Adipose tissue (tissue), 3 donors: Measurements from ENCODE around the gene ZNF217. TPM values are rescaled to one million over a fixed set of nuclear protein-coding genes. Genes with fewer than 3 reads are reported as not detected.
"Not testable (repeated sequence)": the region's sequence is repeated elsewhere in the genome, so short reads cannot be mapped to it uniquely, and the experiment has no call there.

ENCODE experiments used
- H3K27ac ChIP-seq: one replicate; pipeline ENCODE4 v1.5.1; 2013; ENCODE audit warnings: low read depth, low read length
- WGBS, 3 donors: extraction: QIAGEN DNeasy Blood & Tissue Kit; methylation state at CpG; one replicate each; pipeline ENCODE4 v1.1.7; 2013; 5-methylcytosine and 5-hydroxymethylcytosine counted together
- polyA plus RNA-seq, 3 donors: library from polyadenylated mRNA; stranded (reverse); fragments of 200-250 nt; gene quantifications; one replicate each; pipeline ENCODE4 v1.2.3, GENCODE V29; 2013
- donor health status: healthy with polysubstance abuse.
- donor health status: Bipolar disorder and iron deficiency.
- donor health status: healthy.

The ZNF217 gene
- polyA plus RNA-seq, 3 donors = 5.7 to 17.0 (median 8.4) TPM

DNA sequence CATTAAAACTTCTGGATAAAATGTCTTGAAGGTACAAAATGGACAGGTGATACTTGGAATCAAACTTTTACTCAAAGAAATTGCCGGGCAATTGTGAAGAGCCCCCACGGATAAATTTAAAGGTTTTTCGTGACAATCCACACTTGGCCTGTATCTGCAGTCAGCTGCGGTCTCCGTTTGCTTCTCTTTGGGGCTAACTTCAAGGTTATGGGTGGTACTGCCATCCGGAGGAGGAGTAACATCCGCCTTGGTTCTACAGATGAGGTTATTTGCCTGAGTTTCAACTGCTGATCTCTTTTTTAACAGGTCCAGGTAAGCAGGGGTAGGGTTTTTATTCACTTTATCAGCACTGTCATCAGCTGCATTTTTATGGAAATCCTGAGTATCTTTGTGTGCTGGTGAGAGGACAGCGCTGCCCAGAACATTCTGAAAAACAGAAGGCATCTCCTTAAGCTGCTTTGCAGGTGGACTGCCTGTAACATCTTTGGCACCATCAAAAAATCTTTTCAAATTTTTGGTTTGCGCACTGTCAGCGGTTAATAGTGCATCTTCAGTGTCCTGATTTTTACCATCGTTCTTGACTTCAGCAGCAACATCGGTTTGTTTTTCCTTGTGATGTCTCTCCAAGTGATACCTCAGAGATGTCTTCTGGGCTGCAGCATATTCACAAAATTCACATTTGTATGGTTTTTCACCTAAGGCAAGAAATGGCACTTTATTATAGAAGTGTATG, 16.9 kb downstream of the ZNF217 start:
- H3K27ac ChIP-seq = no peak overlapping the region
- 87 to 88% (median 87%) methylated on average over 12 of the region's 12 CpGs for WGBS, 3 donors

DNA sequence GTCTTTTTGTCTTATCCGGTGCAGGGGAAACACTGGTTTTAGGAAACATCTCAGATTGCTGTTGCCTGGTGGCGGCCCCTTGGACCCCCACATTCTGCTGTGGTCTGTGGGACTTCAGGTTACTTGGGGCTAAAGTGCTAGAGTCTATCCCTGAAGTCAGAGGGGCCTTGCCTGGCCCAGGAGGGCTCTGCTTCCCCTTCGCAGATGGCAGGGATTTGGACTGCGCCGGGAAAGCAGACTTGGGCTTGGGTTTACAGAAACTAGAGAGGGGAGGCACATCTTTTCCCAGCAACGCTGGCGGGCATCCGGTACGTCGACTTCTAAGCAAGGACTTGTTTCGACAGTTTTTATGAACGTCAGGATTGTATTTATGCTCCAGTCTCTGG, 17.5 kb downstream of the ZNF217 start:
- H3K27ac ChIP-seq = no peak overlapping the region
- WGBS, 3 donors = 91 to 94% (median 92%) methylated on average over 12 of the region's 12 CpGs

DNA sequence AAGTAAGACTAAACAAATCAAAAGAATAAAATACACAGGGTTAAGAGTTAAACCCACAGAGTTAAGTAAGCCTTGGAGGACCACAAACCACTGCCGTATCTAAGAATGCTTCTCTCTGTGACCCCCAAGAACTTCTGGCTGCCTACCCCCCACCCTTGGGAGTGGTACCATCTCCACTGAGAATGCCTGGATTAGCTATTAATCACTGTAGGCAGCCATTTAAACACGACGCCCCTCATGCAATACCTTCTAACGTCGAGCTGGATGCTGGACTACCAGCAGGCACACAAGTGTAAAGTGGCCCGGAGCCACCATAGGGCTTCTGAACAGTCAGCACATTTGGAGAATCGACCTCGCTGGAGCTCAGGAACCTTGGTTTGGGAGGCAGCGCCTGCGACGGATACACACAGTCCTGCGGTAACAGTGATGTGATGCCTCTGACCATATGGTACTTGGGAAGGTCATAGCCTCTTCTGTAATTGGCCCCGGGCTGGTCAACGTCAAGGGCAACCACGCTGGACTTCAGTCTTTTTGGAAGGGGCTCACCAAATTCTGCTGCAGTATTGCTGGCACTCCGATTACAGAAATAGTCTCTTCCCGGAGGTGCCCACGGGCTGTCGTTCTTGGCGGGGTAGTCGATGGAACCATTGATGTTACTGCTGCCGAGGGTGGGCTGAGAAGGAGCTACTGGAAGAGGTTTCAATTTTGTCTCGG, 18.0 kb downstream of the ZNF217 start:
- 83 to 90% (median 86%) methylated on average over 23 of the region's 23 CpGs for WGBS, 3 donors
- H3K27ac ChIP-seq = no peak overlapping the region

DNA sequence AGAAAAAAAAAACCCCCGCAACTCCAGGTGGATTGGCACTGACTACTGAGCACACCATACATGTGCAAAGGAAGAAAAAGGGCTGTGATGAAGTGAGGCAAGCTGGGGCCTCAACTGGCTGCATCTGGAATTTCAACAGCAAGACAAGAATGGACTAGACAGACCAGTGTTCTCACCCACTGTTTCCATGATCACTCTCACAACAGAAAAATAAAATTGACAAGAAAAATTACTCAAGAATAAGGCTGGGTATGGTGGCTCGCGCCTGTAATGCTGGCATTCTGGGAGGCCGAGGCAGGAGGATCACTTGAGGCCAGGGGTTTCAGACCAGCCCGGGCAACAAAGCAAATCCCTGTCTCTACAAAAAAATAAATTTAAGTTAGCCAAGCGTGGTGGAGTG, 18.8 kb downstream of the ZNF217 start:
- 89 to 93% (median 92%) methylated on average over 6 of the region's 6 CpGs for WGBS, 3 donors
- H3K27ac ChIP-seq = no peak overlapping the region

DNA sequence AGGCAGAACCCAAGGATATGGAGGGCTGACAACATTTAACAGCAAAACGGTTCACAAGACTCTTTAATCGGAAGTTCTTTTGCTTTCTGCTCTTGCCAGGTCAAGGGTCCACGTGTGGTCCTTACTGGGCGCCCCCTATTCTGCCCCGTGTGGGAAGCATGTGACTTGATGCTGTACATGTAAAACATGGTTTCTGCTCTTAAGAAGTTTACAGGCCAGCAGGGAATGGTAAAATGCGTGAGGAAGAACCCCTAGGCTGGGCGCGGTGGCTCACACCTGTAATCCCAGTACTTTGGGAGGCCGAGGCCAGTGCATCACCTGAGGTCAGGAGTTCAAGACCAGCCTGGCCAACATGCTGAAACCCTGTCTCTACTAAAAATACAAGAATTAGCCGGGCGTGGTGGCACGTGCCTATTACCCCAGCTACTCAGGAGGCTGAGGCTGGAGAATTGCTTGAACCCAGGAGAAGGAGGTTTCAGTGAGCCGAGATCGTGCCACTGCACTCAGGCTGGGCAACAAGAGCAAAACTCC, 19.3 kb downstream of the ZNF217 start:
- H3K27ac ChIP-seq = no peak overlapping the region
- 93 to 96% (median 94%) methylated on average over 14 of the region's 14 CpGs for WGBS, 3 donors

DNA sequence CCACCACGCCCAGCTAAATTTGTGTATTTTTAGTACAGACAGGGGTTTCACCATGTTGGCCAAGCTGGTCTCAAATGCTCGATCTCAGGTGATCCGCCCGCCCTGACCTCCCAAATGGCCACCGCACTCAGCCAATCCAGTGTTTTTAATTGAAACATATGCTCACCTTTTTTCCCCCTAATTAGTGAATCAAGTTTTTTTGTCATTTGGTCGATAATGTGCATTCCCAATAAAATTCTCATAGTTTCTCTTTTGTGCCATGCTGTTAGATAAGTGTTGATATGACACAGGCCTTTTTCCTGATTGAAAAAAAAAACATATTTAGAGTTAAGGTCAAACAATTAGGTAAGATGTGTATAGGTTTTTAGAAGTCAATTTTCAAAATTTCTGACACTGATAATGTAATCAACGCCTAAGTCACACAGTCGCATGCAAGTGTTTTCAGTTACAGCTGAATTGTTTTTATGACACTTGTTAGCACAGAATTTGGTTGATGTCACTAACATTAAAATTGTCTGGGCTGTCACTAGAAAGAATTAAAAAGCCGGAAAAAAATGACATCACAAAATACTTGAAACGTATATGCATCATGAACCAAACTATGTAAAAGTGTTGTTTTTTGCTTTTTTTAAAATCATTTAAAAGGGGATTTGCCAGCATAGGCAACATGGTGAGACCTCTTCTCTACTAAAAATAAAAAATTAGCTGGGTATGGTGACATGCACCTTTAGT, 21.9 kb downstream of the ZNF217 start:
- no peak overlapping the region for H3K27ac ChIP-seq
- WGBS, 3 donors = 92 to 96% (median 95%) methylated on average over 10 of the region's 10 CpGs

DNA sequence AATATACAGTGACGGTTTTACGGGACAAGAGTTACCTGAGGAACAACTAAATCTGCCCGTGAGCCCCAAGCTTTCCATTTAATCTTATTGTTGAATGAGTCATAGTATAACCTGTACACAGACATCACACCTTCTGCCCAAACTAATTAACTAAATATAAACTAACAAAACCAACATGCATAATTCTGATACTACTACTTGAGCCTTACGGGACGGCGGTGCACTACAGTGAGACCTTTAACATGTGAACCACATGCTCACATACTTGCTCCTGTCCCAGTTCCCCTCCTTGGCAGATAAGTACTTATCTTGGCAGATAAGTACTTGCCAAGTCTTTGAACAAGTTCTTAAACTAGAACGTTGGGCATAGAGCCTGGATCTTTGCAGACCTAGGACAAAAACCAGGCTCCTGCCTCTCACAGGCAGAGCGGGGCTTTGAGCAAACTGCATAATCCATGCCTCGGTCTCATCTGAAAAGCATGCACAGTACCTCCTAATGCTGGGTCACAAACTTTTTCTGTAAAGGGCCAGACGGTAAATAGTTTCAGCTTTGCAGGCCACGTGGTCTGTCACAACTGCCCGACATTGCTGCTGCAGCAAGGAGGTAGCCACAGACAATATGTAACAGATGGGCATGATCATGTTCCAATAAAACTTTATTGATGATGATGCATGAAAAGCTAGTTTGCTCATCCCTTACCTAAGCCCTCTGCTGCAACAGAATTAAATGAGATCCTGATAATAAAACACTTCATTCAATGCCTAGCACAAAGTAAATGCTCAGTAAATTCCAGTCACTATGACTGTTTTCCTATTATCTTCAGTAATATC, 23.0 kb downstream of the ZNF217 start:
- WGBS, 3 donors = 41 to 77% (median 74%) methylated on average over 12 of the region's 12 CpGs
- no peak overlapping the region for H3K27ac ChIP-seq

DNA sequence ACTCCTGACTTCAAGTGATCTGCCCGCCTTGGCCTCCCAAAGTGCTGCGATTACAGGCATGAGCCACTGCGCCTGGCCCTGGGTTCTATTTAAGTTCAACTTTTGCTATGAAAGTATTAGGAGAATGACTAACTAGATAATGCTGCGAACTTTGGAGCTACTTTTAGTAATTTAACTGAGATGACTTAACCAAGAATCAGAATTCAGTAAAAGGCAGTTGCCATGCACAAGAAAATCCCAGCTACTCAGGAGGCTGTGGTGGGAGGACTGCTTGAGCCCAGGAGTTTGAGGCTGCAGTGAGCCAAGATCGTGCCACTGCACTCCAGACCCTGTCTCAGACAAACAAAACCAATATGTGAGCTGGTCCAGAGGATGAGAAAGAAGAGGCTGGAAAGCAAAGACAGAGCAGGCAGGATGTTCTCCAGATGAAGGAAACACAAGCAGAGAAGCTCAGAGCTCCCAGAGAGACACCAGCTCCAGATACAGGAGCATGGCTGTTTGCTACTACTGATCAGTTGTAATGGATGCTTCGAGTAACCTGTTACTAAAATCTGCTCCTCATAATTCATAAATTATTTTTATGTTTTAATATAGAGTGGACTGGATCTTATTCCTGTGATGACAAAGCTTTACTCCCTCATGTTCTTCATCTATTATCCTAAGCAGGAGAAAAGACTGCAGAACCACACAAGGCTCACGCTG, 23.9 kb downstream of the ZNF217 start:
- H3K27ac ChIP-seq = no peak overlapping the region
- WGBS, 3 donors = 89 to 95% (median 93%) methylated on average over 7 of the region's 7 CpGs

DNA sequence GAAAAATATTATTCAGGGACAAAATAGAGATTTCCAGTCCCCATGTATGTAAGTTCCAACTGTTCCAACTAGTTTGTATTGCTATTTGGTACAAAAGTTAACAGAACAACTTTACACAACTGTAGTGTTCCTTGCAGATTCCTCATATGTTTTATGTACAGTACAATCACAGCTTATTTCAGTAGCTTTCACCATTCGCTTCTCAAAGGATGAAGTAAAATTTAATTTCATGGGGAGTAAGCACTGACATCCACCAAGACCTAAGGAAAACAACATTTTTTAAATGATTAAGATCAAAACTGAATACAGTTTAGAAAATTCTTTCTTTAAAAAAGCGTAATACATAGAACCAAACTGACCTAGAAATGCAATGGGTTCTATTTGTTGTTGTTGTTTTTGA, 24.6 kb downstream of the ZNF217 start:
- no peak overlapping the region for H3K27ac ChIP-seq
- 95 to 98% (median 97%) methylated on average over 2 of the region's 2 CpGs for WGBS, 3 donors

DNA sequence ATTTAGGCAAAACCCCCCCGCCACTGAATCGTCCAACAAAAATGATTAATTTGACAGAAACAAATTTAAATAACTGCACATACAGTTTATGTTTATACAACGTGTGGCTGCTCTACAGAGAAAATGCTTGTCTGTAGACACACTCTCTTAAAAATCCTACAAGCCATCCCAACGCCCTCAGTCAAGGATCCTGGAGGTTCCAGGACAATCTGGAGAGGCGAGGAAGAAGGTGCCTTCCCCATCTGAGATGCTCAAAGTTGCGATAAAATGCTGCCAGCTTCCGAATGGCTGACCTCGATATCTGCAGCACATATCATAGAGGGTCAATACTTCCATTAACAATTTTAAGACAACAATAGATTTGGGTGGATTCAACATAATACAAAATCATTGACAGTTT, 25.3 kb downstream of the ZNF217 start:
- WGBS, 3 donors = 85 to 93% (median 92%) methylated on average over 8 of the region's 8 CpGs

DNA sequence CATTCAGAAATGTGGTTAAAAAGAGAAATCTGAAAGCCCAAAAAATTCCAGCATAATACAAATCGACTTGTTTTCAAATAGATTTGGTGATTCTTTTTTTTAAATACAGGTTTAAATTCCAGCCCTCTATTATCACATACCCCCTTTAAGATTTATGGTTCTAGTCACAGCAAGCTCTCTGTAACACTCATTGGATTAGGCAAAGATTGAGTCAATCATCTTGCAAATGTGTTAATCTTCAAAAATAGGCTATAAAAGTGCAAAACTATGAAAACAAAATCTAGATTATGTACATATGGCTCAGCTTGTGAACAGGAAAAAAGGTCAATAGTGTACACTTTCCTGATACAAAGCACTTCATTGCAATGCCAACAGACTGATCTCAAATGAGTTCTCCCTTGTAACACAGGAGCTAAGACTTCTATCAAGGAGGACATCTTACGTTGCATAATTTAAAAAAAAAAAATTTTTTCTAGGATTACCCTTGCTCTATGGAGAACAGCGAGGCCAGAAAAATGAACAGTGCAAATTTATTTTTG, 26.2 kb downstream of the ZNF217 start:
- no peak overlapping the region for H3K27ac ChIP-seq
- WGBS, 3 donors = 89 to 93% (median 89%) methylated on average over 3 of the region's 3 CpGs

More for the DNA sequence above, 25.3 kb downstream of the ZNF217 start:
- no peak overlapping the region for H3K27ac ChIP-seq

DNA sequence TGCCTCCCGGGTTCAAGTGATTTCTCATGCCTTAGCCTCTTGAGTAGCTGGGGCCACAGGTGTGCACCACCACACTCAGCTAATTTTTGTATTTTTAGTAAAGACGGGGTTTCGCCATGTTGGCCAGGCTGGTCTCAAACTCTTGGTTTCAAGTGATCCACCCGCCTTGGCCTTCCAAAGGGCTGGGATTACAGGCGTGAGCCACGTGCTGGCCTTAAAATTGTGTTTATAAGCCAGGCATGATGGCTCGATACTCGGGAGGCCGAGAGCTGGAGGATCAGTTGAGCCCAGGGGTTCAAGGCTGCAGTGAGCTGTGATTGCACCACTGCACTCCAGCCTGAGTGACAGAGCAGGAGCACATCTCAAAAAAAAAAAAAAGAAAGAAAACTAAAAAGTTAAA, 27.0 kb downstream of the ZNF217 start:
- not testable (repeated sequence) for H3K27ac ChIP-seq
- 93 to 96% (median 95%) methylated on average over 9 of the region's 9 CpGs for WGBS, 3 donors

DNA sequence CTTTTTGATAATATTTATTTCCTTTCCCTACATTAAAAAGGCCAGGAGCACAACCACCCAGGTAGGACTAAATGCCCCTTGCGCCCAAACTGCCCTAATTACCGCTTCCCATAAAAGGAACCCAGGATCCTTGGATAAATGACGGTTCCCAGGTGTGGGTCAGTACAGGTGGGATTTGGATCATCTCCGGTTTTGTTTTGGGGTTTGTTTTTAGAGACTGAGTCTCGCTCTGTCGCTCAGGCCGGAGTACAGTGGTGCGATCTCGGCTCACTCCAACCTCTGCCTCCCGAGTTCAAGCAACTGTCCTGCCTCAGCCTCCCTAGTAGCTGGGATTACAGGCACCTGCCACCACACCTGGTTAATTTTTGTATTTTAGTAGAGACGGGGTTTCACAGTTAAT, 28.4 kb downstream of the ZNF217 start:
- WGBS, 3 donors = 97% methylated on average over 11 of the region's 11 CpGs
- no peak overlapping the region for H3K27ac ChIP-seq

DNA sequence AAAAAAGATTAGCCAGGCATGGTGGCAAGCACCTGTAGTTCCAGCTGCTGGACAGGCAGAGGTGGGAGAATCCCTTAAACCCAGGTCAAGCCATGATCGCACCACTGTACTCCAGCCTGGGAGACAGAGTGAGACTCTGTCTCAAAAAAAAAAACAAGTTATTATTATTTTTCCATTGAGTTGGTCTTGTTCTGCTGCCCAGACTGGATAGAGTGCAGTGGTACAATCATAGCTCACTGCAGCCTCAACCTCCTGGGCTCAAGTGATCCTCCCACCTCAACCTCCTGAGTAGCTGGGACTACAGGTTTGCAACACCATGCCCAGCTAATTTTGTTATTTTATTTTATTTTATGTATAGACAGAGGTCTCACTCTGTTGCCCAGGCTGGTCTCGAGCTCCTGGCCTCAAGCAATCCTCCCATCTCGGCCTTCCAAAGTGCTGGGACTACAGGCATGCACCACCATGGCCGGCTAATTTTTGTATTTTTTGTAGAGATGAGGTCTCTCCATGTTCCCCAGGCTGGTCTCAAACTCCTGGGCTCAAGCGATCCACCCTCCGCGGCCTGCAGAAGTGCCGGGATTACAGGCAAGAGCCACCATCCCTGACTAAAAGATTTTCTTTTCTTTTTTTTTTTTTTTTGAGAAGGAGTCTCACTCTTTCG, 31.4 kb downstream of the ZNF217 start:
- not testable (repeated sequence) for H3K27ac ChIP-seq
- 95 to 98% (median 96%) methylated on average over 8 to 9 of the region's 9 CpGs for WGBS, 3 donors

DNA sequence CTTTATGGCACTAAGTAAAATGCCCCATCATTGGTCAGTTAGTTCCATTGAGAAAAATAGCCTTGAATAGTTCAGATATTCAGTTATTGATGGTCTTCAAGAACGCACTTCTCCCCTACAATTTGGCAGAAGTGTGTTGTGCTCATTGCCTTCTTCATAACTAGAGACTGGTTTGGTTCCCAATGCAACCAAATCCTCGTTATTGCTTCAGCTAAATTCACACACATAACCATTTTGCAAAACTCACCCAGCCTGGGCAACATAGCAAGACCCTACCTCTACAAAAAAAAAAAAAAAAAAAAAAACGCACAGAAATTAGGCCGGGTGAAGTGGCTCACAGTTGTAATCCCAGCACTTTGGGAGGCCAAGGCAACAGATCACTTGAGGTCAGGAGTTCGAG, 32.1 kb downstream of the ZNF217 start:
- H3K27ac ChIP-seq = no peak overlapping the region
- 95 to 98% (median 98%) methylated on average over 5 of the region's 5 CpGs for WGBS, 3 donors

DNA sequence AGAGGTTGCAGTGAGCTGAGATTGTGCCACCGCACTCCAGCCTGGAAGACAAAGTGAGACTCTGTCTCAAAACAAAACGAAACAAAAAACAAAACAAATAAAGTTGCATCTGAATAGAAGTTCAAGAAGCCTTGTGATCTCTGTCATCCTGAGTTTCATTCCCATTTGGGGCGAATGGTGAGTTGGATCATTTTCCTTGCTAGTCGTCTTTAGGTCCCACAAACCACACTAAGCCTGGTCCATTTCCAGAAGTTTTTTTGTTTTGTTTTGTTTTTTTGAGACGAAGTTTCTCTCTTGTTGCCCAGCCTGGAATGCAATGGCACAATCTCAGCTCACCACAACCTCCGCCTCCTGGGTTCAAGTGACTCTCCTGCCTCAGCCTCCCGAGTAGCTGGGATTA, 33.8 kb downstream of the ZNF217 start:
- 78 to 96% (median 87%) methylated on average over 6 to 7 of the region's 7 CpGs for WGBS, 3 donors
- H3K27ac ChIP-seq = no peak overlapping the region

DNA sequence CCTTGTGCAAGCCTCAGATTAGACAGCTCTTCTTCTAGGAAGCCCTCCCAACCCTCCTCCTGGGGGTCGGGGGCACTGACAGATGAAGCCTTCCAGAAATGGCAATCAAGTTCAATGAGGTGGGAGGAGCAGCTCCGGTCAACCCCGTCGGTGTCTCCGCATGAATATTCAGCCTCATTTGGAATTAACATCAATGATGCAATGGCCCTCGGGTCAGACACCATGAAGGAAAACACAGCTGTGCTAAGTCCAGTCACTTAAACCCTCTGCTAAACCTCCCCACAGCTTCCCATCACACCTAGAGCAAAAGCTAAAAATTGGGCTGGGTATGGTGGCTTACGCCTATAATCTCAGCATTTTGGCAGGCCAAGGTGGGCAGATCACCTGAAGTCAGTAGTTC, 36.5 kb downstream of the ZNF217 start:
- no peak overlapping the region for H3K27ac ChIP-seq
- 78 to 85% (median 82%) methylated on average over 7 of the region's 7 CpGs for WGBS, 3 donors
